GM21825 (cell line): Measurements from ENCODE around the gene SMC5.
"Not testable (repeated sequence)": the region's sequence is repeated elsewhere in the genome, so short reads cannot be mapped to it uniquely, and the experiment has no call there.

Experiments used
- ATAC-seq: cut with Tn5 transposase; IDR thresholded peaks from one replicate; pipeline ENCODE4 v1.9.1; 2021; ENCODE audit warnings: mild to moderate bottlenecking, moderate library complexity; ENCODE audit not compliant: unreplicated experiment

Gene SMC5

GRCh38 chr9:70355801-70356200 lies 97.0 kb downstream of the SMC5 start:
- ATAC-seq, result no peak

DNA sequence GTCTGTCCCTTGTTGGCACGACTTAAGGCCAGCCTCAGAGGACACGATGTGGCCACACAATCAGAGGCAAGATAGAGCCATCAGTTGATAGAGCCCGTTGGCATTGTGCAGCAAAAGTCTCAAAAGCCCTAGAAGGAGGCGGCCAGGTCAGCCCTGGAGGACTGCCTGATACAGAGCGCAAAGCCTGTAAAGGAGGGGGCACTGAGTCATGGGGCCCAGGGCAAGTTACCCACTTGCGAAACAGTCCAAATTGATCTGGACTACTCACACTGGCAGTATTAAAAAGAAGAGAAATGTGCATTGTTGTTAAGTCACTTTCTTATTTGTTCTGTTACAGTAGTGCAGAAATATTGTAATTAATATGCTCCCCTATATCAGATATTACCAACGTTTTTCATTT lies 104.2 kb downstream of the SMC5 start:
- no peak for ATAC-seq

DNA sequence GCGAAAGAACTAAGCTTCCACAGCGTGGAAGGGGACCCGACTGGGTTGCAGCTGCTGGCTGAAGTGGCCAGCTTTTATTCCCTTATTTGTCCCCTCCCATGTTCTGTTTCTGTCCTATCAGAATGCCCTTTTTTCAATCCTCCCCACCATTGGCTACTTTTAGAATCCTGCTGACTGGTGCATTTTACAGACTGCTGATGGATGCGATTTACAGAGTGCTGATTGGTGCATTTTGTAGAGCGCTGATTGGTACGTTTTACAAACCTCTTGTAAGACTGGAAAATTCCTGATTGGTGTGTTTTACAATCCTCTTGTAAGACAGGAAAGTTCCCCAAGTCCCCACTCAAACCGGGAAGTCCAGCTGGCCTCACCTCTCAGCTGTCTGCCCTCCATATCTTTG lies 105.0 kb downstream of the SMC5 start:
- ATAC-seq, result no peak

DNA sequence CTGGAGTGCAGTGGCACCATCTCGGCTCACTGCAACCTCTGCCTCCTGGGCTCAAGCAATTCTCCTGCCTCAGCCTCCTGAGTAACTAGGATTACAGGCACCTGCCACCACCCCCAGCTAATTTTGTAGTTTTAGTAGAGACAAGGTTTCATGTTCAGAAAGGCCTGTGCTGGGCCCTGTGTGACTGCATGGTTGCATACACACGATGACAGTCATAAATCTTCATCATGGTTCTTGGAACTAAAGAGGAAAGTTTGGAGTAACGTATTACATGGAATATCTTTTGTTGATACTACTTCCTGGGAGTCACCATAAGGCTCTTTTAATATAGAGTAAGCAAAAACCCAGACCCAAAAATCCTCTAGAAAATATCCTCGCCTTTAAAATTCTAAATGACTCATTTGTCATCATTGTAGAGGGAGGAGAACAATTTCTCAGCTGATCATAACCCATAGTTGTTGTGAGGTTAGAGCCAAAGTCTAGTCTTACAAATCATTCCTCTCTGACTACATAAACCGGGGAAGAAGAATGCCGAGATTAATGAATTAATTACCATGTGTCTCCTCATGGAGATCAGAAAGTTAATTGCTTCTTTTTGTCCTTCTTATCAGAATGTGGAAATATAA lies 108.6 kb downstream of the SMC5 start:
- no peak for ATAC-seq

GRCh38 chr9:70374962-70375618 lies 116.3 kb downstream of the SMC5 start:
- ATAC-seq, result no peak

DNA sequence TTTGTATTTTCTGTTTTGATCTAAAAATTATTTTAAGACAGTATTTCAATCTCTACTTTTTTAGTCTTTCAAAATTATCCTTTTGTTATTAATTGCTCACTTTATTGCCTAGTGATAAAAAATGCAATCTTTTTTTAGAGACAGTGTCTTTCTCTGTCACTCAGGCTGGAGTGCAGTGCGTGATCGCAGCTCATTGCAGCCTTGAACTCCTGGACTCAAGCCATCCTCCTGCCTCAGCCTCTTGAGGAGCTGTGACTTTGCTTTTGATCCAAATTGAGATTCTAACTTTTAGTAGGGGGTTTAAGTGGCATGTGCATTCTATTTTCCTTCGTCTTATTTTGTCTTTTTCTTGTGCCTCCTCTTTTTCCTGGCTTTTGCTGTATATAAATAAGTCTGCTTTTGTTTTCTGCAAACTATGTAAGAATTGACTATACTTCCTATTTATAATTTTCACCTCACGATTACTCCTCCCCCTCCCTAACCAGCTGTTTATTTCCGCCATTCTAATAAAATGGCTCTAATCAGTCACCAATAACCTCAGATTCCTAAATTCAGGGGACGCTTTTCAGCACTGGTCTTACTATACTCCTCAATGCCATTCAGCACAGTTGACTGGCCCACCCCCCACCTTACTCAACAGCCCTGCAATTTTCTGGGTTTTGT lies 123.4 kb downstream of the SMC5 start:
- no peak for ATAC-seq

- ATAC-seq, result no peak
These were observed 124.2 kb downstream of the SMC5 start for GRCh38 chr9:70382709-70383605.

GRCh38 chr9:70385426-70385825 lies 126.6 kb downstream of the SMC5 start:
- no peak for ATAC-seq

DNA sequence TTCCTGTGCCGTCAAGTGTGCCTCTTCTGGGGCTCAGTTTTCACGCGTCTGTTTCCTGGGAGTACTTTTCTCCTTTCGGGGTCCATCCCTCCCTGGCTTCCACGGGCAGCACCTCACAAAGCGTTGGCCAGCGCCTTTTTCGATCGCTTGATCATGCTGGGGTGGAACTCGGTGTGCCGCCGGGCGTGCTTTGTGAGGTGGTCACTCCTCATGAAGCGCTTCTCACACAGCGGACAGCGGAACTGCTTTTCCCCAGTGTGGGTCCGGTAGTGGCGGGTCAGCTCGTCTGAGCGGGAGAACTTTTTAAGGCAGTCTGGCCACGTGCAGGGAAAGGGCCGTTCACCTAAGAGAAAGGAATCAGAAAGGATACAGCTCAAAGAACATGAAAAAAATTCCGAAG lies 128.9 kb downstream of the SMC5 start:
- no peak for ATAC-seq

- ATAC-seq, result no peak
These were observed 130.4 kb downstream of the SMC5 start for GRCh38 chr9:70389188-70389587.

DNA sequence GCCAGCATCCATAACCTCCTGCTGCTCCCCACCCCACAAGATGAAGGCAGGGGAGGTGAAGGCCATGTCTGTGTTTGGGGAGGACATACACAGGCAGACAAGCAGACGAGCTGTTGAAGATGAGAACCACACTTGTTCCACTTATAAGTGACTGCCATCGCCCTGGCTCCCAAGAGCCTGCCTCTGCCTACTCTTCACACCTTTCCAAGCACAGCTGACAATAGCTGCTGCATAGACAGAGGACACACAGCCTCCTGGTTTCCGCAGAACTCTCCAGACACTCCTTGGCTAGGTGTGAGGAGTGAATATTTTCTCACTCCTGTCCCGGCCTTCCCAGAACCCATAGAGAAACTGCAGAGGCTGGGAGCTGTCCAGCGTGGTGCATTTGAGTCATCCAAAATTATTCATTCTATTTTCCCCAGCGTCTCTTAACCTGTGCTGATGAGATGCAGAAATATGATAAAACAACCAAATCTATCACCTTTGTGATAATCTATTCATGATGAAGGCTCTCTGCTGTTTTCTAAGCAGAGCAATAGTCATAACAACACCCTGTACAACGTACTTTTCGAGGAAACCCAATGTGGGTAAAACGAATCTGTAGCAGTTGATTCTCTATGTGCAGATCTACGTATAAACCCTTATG lies 131.0 kb downstream of the SMC5 start:
- no peak for ATAC-seq

GRCh38 chr9:70390933-70391341 lies 132.2 kb downstream of the SMC5 start:
- no peak for ATAC-seq

DNA sequence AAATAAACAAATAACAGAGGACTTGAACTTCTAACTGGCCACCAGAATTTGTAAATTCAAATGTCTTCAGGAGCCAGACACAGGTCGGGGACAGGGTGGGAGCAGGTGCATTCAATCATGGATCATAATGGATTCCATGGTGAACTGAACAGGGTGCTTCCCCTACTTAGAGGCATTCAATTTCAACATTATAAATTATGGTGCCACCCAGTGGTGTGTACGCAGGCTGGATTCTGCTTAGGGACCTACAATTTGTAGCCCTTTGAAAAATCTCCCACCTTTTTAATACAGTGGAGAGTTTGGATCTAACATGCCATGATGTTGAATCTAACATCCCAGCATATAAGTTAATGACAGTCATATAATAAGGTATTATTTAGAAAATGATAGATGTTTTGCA lies 133.4 kb downstream of the SMC5 start:
- no peak for ATAC-seq

DNA sequence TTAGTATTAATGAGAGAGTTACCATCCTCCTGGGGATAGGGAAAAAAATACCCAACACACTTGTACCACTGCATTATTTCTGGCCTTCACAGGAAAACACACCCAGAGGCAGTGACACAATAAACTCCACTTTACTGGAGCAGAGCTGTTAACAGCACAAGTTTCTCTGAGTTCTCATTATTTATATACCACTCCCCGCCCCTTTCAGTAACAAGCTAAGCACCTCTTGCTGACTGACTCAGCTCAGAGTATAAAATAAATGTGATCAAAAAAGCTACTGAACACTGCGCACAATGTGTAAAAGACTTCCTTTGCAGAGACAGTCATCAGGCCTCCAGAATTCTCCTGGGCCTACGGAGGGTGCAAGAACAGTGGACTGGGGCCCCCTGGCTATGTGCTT lies 134.1 kb downstream of the SMC5 start:
- no peak for ATAC-seq

DNA sequence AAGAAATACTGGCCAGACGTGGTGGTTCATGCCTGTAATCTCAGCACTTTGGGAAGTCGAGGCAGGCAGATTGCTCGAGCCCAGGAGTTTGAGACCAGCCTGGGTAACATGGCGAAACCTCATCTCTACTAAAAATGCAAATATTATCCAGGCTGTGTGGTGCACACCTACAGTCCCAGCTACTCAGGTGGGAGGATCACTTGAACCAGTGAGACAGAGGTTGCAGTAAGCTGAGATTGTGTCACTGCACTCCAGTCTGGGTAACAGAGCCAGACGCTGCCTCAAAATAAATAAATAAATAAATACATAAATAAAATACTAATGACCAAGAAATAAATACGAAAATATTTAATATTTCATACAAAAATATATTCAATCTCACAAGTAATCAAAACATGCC lies 136.9 kb downstream of the SMC5 start:
- no peak for ATAC-seq

DNA sequence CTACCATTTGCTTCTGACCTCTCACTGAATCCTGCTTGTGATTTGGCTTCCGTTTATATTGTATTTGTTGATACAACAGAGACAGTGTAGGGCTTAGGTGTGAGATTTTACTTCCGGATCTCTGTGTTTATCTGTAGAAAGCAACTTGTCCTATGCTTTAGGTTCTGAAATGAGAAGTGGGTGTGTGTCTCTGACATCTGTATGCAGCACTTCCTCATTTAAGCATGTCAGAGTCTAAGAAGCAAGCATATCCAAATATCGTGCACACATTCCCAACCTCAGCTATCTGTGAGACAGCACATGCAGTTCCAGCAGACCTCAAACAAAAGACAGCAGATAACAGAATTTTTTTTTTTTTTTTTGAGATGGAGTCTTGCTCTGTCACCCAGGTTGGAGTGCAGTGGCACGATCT lies 139.4 kb downstream of the SMC5 start:
- peak; percentile 99 for ATAC-seq

- no peak for ATAC-seq
These were observed 140.4 kb downstream of the SMC5 start for GRCh38 chr9:70399141-70399540.

DNA sequence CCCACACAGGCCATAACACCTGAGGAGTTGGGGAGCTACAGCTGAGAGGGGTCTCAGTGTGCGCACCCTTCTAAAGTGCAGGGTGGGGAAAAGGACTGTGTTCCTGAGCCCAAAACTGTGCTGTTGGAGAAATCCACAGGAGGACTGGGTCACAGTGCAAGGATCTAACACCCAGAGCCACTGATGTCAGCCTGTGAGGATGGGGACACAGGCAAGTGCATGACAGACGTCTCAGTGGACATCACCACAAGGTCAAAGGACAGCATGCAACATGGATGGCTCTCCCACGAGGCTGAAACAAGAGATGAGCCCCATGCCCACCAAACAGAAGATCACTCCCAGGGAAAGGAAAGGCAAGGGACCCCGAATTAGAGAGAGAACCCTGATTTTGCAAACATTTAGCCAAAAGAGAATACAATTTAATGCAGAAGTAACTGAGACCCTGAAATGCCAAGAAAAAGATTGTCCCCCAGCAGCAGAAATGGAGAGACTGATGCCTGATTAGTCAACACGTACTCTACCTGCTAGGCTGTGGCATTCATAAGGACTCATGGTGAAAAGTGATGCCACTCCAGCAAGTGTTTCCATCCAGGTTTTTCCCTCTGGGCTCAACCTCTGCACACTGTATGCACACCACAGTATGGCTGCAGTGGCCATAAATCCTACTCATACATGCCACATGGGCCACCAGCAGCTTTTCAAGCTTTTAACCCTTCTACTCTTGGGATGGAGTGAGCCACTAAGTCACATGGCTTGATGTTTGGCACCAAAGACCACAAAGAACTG lies 141.5 kb downstream of the SMC5 start:
- no peak for ATAC-seq

GRCh38 chr9:70401241-70401640 lies 142.5 kb downstream of the SMC5 start:
- not testable (repeated sequence) for ATAC-seq

DNA sequence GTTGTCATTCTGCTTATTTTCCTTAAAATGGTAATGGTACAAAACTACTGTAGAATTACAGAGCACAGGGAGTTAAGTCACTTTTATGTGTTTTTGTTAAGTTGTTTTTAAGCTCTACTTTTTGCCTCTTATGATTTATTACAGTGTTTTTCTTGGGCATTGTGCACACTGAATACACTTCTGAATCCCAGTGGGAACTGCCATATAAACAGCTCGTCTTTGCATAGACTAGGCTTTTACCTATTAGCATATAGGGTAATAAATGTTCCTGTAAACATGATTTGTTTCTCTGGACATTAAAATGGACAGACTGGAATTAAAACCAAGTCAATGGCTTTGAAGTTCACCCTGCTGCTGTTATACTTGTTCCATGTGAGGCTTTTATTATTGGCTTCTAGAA lies 143.4 kb downstream of the SMC5 start:
- ATAC-seq, result no peak
